Keratinocyte (primary cell): ENCODE measurements around the gene AIG1. TPM values are rescaled to one million over a fixed set of nuclear protein-coding genes. Genes with fewer than 3 reads are reported as not detected.

ENCODE experiments used
- DNase-seq: peaks from one replicate; pipeline ENCODE4 v3.0.0-alpha.2; 2011; ENCODE audit warnings: low read depth, missing footprints, low spot score
- FAIRE-seq: peaks from 2 replicates; lab custom pipeline; 2011; peaks lifted over from hg19 to GRCh38; lab: Jason Lieb, UNC
- H2AFZ ChIP-seq: 2 replicates; pipeline ENCODE4 v1.6.0; 2012; ENCODE audit warnings: low read length, control low read depth, inconsistent platforms; ENCODE audit not compliant: control insufficient read depth
- H3K27ac ChIP-seq: 2 replicates; pipeline ENCODE4 v1.5.1; 2011; ENCODE audit warnings: low read length; ENCODE audit not compliant: control insufficient read depth, insufficient read depth
- H3K27me3 ChIP-seq: 3 replicates; pipeline ENCODE4 v1.6.0; 2011; ENCODE audit warnings: low read length; ENCODE audit not compliant: control insufficient read depth, insufficient read depth; ENCODE audit errors: extremely low read depth
- H3K36me3 ChIP-seq, 2 experiments: 2 replicates in 1 of 2; 3 replicates in 1 of 2; pipeline ENCODE4 v1.5.1; 2011; ENCODE audit warnings: low read length in 2 of 2, mild to moderate bottlenecking in 1 of 2; ENCODE audit not compliant: control insufficient read depth in 2 of 2, insufficient read depth in 2 of 2; ENCODE audit errors: extremely low read depth in 1 of 2
- H3K4me1 ChIP-seq: 3 replicates; pipeline ENCODE4 v1.5.1; 2011; ENCODE audit warnings: low read length; ENCODE audit not compliant: control insufficient read depth, insufficient read depth; ENCODE audit errors: extremely low read depth
- H3K4me2 ChIP-seq: 3 replicates; pipeline ENCODE4 v1.6.0; 2011; ENCODE audit warnings: low read depth, low read length; ENCODE audit not compliant: control insufficient read depth, insufficient read depth; ENCODE audit errors: extremely low read depth
- H3K4me3 ChIP-seq, 3 experiments: fragments of 200-600 bp in 1 of 3; sonication (generic) in 1 of 3; 2 replicates in 2 of 3; 3 replicates in 1 of 3; pipeline ENCODE4 v1.5.1; 2011 to 2016; ENCODE audit warnings: low read length in 3 of 3, mild to moderate bottlenecking in 3 of 3, control low read depth in 2 of 3, inconsistent platforms in 1 of 3, low read depth in 1 of 3, mixed read lengths in 1 of 3, mixed run types in 1 of 3, moderate library complexity in 1 of 3; ENCODE audit not compliant: control insufficient read depth in 2 of 3, insufficient read depth in 2 of 3; ENCODE audit errors: extremely low read depth in 1 of 3
- H3K79me2 ChIP-seq: 2 replicates; pipeline ENCODE4 v1.6.0; 2012; ENCODE audit warnings: low read length; ENCODE audit not compliant: control insufficient read depth, insufficient read depth
- H3K9ac ChIP-seq: 3 replicates; pipeline ENCODE4 v1.6.0; 2011; ENCODE audit warnings: low read length; ENCODE audit not compliant: control insufficient read depth, insufficient read depth; ENCODE audit errors: extremely low read depth
- H3K9me1 ChIP-seq: 3 replicates; pipeline ENCODE4 v1.6.0; 2011; ENCODE audit warnings: low read length; ENCODE audit not compliant: control insufficient read depth, insufficient read depth; ENCODE audit errors: extremely low read depth
- H3K9me3 ChIP-seq: 2 replicates; pipeline ENCODE4 v1.5.1; 2012; ENCODE audit warnings: low read depth, low read length; ENCODE audit not compliant: control insufficient read depth
- H4K20me1 ChIP-seq: 3 replicates; pipeline ENCODE4 v1.6.0; 2011; ENCODE audit warnings: low read length; ENCODE audit not compliant: control insufficient read depth, insufficient read depth; ENCODE audit errors: extremely low read depth
- CTCF ChIP-seq, 3 experiments: IDR thresholded peaks in 1 of 3; conservative IDR thresholded peaks in 1 of 3; optimal IDR thresholded peaks in 1 of 3; 2 replicates in 2 of 3; 3 replicates in 1 of 3; pipeline versions ENCODE3 to v1.5.1; 2011; ENCODE audit warnings: low read length in 3 of 3, mild to moderate bottlenecking in 3 of 3, moderate library complexity in 2 of 3, control low read depth in 1 of 3, inconsistent platforms in 1 of 3; ENCODE audit not compliant: insufficient read depth in 2 of 3; ENCODE audit errors: extremely low read depth in 1 of 3
- EZH2 ChIP-seq: IDR thresholded peaks from one replicate; pipeline ENCODE4 v1.6.1; 2012; ENCODE audit warnings: inconsistent platforms, mild to moderate bottlenecking, low read length, moderate library complexity
- dilution Hi-C: fragments of 300-500 bp; cut with MboI; formaldehyde crosslinking; loops from one replicate; pipeline ENCODE4 v1.7.0; 2020; ENCODE audit warnings: low sequenced_read_pairs; ENCODE audit not compliant: extremely low pct_ligation_motif_present
- polyA plus RNA-seq, 5 experiments: library from polyadenylated mRNA; depleted of rRNA in 3 of 5; stranded (reverse) in 3 of 5; stranded (forward) in 1 of 5; unstranded in 1 of 5; fragments of >200 nt; gene quantifications; 1 replicate in 1 of 5; 2 replicates in 3 of 5; 3 replicates in 1 of 5; pipeline versions ENCODE4 v1.2.1 to v1.2.3, GENCODE V29; 2011 to 2012; ENCODE audit warnings: missing spikeins in 2 of 5, low read depth in 1 of 5, low replicate concordance in 1 of 5

Gene AIG1
- polyA plus RNA-seq, 1 donor (not counting 4 experiments of a cell fraction or from before 2014, with no cell fraction given): 77.1 TPM

- Histone ChIP-seq H3K9ac (no peak overlapping the region), H2AFZ (peak overlapping the region; percentile 46), H3K79me2 (no peaks in the 10 kb centered on the region), H3K27ac (peak overlapping the region; percentile 76), H3K36me3 (no peaks in the 10 kb centered on the region), H3K4me3 (no peak overlapping the region), H3K4me1 (peaks cover 23% of the 10 kb centered on the region), H3K9me3 (no peaks in the 10 kb centered on the region), H3K27me3 (no peaks in the 10 kb centered on the region), H3K4me2 (peak overlapping the region; percentile 26), H3K9me1 (no peaks in the 10 kb centered on the region), H4K20me1 (no peaks in the 10 kb centered on the region)
- FAIRE-seq: peak; percentile 49
- no peak for TF ChIP-seq CTCF (optimal IDR thresholded peaks at IDR 0.05 in 1 of 3, IDR thresholded peaks at IDR 0.05 in 1 of 3, conservative IDR thresholded peaks at IDR 0.05 in 1 of 3; ENCODE audit: extremely low read depth in 1 of 3, insufficient read depth in 2 of 3, low read length in 3 of 3)
- no peak for TF ChIP-seq EZH2
- DNase-seq: no peak
- dilution Hi-C loops: no loop called here
Measured at GRCh38 chr6:143224516-143224915, 163.8 kb downstream of the AIG1 start.

- dilution Hi-C loops: no loop called here
- DNase-seq: peak; percentile 85
- H3K9ac ChIP-seq: peak overlapping the region; percentile 38
- no peak overlapping the region for H2AFZ ChIP-seq
- no peaks in the 10 kb centered on the region for H3K27me3 ChIP-seq
- no peaks in the 10 kb centered on the region for H3K9me3 ChIP-seq
- peak overlapping the region; percentile 26 for H3K4me2 ChIP-seq
- no peaks in the 10 kb centered on the region for H4K20me1 ChIP-seq
- no peaks in the 10 kb centered on the region for H3K9me1 ChIP-seq
- H3K27ac ChIP-seq: peak overlapping the region; percentile 76
- TF ChIP-seq EZH2 (no peak), CTCF (optimal IDR thresholded peaks at IDR 0.05 in 1 of 3, IDR thresholded peaks at IDR 0.05 in 1 of 3, conservative IDR thresholded peaks at IDR 0.05 in 1 of 3; ENCODE audit: extremely low read depth in 1 of 3, insufficient read depth in 2 of 3, low read length in 3 of 3) (no peak)
- FAIRE-seq: peak; percentile 65
- no peaks in the 10 kb centered on the region for H3K36me3 ChIP-seq
- peaks cover 23% of the 10 kb centered on the region for H3K4me1 ChIP-seq
- H3K79me2 ChIP-seq: no peaks in the 10 kb centered on the region
- no peak overlapping the region for H3K4me3 ChIP-seq
Measured at GRCh38 chr6:143225929-143226328, 165.2 kb downstream of the AIG1 start.
